Stimulated activated CD8-positive, alpha-beta memory T cell treated with anti-CD3 and anti-CD28 coated beads, Interleukin-12 subunit alpha, Interleukin-12 subunit beta, amount 100 ng/mL, for 4 hours (primary cell): ENCODE results near the gene KLHL30.

ENCODE experiments used
- DNase-seq: peaks from one replicate; pipeline ENCODE4 v3.0.0-alpha.2; 2020; ENCODE audit warnings: low read depth

Gene KLHL30

DNA sequence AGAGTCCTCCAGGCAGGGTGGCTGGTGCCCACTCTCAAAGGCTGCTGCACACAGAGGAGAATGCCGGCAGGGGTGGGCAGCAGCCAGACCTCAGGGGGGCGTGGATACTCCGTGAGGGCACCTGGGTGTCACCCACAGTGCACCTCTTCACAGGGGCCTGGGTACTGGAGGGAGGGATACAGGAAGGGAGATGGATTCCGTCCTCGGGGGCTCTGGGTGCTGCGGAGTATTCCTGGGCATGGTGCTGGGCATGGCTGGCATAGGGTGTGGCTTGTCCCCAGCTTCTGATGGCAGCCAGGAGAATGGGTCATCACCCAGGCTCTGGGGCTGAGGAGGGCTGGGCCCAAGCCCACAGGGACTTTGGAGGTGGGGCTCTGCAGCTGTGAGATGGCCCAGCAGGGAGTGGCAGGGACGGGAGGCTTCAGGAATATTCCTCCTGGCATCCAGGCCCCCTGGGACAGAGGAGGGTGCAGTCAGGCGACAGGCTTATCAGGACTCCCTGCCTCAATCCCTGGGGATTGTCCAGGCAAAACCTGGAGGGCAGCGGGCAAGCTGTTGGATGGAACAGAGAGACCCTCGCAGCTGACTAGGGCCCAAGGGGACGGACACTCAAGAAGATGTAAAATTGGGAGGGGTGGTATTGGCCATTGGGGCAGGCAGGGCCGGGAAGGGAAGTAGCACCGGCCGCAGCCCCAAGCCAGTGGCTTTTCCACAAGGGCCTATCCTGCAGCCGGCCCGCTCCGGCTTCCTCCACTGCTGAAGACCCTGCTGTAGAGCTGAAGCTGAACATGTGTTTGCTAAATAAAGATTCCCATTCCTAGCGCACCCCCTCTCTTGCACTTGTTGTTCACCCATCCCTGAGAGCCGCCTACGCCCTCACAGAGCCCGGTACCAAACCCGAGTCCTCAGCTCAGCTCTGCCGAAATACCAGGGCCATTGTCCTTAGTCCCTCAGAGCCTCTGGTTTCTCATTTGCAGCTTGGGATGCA is 5.7 kb upstream of the KLHL30 start:
- no peak for DNase-seq

DNA sequence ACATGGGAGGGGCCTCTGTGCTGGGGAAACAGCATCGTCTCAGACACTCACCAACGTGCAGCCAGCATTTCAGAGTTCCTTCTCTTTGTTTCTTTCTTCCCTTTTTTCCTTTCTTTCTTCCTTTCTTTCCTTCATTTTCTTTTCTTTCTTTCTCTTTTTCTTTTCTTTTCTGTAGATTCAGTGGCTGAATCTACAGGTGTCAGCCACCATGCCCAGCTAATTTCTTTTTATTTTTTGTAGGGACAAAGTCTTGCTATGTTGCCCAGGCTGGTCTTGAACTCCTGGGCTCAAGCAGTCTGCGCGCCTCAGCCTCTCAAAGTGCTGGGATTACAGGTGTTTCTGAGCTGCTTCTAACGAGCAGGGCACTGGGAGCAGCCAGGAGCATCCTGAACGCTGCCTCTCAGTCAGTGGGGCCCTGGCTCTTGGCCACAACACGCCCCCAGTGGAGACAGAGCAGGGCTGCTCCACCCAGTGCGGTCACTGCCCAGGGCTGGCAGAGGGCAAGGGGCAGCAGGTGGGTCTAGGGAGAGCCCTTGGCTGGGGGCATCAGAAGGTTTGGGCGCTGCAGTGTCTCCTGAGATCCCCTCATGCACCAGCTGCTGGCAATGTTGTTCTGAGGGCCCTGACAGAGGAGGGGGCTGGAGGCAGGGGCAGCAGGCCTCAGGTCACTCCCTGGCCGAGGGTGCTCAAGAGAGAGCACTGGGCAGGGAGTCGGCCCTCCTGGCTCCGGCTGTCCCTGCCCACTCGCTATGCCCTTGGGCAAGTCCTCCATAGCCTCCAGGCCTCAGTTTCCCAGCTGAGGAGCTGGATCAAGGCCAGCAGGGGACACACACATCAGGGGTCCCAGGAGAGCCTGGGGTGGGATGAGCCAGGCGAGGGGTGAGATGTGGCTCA is 4.7 kb upstream of the KLHL30 start:
- no peak for DNase-seq

DNA sequence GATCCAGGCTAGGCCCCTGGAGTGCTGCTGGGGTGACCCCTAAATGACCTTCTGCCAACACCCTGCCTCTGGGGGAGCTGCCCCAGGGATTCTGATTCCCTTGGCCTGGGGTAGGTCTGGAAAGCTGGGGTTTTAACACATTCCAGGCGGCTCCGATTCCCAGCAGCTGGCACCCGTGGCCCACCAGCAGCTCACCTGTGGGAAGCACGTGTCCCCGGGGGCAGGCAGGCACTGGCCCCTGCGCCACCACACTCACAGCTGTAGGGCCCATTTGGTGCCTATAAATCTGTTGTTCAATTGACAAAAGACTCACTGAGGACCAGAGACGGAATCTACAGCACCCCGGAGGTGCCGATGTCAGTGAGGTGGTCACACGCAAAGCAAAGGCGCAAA is 4.1 kb upstream of the KLHL30 start:
- no peak for DNase-seq

DNA sequence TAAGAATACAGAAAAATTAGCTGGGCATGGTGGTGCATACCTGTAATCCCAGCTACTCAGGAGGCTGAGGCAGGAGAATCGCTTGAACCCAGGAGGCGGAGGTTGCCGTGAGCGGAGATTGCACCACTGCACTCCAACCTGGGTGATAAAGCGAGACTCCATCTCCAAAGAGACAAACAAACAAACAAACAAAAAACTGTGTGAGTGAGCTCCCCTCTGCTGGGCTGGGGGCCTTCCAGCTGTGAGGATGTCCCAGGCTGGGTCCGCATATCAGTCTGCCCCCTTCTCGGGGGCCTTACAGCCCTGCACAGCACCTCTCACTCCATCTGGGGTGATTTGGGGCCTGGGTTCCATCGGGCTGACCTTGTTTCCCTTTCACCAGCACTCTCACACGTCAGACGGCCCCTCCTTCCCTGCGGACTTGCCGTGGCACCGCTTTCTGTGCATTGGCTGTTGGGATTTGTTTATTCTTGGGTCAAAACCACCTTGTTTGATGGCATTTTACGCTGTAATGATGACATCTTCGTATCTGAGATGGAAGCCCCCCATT is 2.8 kb upstream of the KLHL30 start:
- no peak for DNase-seq

DNA sequence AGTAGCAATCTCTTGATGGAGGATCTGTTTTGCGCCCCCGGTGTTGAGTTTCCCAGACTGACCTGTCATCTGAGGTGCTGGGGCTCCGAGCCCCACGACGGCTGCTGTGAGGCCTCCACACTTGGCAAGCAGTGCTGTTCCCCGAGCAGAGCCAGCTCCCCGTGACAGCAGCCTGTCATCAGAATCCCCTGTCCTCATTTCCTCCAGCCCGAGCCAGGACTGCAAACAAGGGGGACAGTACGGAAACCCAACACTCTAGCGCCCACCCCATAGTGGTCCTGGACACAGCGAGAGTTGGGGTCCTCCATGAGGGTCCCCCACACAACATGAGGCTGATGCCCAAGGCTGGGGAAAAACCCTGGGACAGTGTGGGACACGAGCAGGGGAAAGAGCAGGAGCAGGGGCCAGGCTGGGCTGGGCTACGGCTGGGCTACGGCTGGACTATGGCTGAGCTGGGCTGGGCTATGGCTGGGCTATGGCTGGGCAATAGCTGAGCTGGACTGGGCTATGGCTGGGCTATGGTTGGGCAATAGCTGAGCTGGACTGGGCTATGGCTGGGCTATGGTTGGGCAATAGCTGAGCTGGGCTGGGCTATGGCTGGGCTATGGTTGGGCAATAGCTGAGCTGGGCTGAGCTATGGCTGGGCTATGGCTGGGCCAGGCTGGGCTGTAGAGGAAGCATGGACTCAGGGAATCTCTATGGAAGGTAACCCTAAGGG is 1.5 kb upstream of the KLHL30 start:
- DNase-seq: no peak

DNA sequence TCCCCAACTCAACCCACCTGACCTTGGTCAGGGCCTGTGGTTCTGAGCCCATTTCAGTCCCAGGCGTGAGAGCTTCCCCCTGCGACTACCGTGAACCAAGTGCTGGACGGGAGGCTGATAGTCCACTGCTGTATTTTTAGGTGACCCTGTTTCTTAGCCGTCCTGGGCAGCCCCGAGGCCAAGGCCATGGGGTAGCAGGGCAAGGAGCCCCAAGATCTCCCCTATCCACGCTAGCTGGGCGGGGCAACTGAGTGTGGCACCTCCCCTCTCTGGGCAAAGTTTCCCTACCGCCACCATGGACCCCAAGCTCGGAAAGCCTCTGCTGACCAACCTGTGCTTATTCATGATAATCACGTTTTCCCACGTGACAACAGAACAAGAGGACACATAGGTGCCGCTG is 583 bp upstream of the KLHL30 start:
- DNase-seq: no peak

DNA sequence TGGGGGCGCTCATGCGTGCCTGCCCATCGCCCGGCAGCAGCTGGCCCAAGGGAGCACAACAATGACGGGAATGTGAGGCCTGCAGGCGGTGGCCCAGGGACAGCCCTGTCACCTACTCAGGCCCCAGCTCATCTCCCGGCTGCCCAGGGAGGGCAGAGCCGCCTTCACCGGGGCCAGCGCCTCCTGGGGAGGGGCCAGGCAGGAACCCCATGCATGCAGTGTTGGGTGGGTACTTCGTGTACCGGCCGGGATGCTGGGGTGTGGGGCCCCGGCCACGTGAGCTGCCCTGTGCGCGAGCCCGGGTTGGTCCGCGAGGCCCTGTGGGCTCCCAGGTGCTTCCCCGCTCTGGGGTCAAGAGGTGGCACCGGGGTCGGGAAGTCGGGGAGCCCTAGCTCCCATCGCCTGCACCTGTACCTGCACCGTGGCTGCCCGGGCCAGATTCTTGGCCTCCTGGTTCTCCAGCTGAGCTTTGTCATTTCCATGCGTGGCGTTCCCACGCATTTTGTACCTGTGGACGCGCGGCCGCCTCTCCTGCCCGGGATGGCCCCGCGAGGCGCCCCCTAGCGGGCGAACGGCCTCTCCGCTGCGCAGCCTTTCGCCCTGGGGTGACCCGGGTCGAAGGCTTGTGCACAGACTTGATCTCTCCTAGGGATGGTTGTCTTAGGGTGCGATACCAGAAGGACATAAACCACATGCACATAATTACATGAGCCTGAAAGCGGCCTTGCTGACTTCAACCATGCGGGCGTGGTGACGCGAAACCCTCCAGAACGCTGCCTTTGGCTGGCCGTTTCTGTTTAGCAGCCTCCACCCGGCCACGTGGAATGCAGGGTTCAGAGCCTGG is 950 bp downstream of the KLHL30 start:
- no peak for DNase-seq

DNA sequence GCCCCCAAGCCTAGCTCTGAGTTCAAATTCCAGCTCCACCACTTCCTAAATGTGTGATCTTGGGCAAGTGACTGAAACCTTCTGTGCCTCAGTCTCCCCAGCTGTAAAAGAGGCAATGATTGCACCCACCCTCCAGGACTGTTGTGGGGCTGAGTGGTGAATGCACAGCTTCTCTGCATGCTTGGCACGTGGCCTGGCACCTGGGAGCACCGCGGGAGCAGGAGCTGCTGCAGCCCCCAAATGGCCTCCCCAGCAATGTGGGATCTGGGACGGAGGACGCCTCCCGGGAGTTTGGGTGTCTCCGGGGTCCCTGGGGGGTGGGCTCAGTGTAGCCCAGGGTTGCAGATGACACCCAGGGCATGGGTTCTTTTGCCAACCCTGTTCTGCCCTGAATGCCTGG is 1.6 kb downstream of the KLHL30 start:
- no peak for DNase-seq

DNA sequence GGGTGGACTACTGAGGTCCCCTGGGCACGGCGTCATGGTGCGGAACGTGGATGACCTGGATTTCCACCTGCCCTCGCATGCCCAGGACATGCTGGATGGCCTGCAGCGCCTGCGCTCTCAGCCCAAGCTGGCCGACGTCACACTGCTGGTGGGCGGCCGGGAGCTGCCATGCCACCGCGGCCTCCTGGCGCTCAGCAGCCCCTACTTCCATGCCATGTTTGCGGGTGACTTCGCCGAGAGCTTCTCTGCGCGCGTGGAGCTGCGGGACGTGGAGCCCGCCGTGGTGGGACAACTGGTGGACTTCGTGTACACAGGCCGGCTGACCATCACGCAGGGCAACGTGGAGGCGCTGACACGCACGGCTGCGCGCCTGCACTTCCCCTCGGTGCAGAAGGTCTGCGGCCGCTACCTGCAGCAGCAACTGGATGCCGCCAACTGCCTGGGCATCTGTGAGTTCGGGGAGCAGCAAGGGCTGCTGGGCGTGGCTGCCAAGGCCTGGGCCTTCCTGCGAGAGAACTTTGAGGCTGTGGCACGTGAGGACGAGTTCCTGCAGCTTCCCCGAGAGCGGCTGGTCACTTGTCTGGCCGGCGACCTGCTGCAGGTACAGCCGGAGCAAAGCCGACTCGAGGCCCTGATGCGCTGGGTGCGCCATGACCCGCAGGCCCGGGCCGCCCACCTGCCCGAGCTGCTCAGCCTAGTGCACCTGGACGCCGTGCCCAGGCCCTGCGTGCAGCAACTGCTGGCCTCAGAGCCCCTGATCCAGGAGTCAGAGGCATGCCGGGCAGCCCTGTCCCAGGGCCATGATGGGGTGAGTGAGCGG is 2.5 kb downstream of the KLHL30 start:
- DNase-seq: no peak

DNA sequence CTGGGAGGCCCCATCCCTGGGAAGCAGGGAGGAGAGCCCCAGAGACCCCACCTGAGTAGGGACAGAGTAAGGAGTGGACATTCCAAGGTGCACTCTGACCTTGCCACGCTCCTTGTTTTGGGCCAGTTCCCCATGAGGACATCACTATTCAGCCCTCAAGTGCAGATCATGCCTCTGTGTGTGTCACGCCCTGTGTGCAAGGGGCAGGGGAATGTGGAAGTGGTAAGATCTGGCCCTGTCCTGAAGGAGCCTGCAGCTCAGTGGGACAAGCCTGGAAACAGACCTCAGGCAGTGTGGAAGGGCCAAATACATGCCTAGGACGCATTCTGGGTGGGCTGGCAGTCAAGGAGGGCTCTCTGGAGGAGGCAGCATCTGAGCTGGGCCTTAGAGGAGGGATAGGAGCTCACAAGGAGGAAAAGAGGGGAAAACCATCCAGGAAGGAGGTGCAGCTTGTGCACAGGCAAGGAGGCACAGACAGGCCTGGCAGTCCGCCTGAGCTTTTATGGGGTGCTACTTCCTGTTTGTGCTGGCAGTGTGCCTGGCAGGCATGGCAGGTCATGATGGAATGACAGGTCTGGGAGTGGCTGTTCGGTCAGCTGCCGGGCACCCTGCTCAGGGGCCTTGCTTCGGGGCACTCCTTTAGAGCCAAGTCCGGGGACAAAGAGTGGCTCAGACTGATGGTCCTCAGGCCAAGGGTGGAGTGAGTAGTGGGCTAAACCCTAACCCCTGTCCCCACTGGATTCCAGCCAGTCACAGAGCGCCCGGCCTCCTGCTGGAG is 3.3 kb downstream of the KLHL30 start:
- no peak for DNase-seq

DNA sequence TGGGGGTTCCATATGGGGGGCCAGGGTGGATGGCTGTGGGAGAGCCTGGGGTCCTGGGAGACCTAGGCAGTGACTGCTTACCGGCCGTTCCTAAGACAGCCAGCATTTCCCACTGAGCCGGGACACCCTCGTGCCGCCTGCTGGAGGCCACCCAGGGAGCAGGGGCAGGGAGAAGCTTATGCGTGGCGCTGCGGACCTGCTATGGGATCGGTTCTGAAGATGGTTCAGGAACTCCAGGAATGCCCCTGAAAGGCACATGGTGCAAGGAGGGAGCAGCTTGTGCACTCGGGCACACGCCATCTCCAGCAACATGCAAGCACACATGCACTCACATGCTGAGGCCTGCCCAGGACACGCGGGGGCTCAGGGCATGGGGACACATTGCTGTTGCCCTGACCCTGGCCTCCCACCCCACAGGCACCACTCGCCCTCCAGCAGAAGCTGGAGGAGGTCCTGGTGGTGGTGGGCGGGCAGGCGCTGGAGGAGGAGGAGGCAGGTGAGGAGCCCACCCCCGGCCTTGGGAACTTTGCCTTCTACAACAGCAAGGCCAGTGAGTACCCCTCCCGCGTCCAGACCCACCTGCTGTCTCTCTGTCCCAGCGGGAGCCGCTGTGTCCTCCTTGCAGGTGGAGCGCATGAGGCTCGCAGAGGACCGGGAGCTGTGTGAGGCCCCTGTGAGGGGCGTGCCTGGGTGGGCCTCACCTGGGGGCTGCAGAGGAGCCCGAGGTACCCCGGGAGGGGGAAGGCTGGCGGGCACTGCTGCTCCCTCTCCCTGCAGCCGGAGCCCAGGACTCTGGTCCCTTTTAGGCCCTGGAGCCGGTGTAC is 4.1 kb downstream of the KLHL30 start:
- no peak for DNase-seq

DNA sequence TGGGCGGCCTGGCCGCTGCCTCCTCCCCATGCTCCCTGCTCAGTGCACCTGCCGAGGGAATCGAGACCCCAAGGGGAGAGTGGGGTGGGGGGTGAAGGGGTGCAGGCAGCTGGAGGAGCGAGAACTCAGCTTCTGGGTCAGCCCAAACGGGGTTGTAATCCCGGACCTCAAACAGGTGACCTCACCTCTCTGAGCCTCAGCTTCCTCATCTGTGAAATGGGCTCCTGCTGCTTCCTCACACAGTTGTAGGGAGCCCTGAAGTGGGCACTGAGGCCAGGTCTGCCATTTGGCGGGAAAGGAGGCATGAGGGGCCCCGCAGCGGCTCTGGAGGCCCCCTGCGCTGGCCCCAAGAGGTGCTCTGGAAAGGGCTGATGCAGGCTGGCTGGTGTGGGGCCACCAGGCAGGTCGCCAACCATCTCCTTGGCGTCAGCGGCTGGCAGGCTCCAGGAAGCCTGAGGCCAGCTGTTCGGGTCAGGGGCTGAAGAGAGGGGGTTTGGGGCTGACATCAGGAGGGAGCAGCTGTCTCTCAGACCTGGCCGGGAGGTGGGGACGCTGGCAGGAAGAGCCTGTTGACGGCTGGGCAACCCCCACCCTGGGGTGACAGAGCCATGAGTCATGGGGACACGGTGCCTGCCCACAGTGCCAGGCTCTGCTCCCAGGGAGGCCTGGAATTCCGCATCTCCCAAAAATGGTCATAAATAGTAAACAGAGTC is 4.9 kb downstream of the KLHL30 start:
- DNase-seq: no peak

DNA sequence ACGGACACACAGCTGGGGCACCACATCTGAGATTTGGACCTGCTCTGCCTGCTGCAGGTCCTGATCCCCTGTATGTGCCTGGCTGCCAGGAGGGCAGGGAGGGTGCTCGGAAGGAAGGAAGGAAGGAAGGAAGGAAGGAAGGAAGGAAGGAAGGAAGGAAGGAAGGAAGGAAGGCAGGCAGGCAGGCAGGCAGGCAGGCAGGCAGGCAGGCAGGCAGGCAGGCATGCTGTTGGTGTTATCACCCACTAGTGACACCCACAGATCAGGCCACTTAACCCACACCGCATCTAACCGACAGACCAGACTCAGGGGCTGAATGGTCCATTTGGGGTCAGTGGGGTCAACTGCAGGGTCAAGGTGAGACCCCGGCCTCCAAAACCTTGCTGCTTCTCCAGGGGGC is 5.8 kb downstream of the KLHL30 start:
- DNase-seq: no peak

DNA sequence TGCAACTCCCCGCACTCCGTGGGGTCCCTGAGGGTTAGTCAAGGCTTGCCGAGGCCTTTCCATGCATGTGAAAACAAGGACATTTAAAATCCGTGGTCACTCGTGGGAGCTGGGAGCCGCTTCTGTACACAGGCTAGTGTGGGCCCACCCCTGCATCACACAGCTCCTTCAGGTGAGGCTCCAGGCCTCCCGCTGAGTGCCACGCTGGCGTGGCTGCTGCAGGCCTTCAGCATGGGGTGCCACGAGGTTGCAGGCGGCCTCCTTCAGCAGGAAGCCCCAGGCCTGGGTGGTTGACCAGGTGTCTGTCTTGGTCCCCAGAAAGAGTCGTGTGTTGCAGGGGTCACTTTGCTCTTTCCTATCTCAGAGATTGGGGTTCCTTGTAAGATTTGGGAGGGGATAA is 6.6 kb downstream of the KLHL30 start:
- no peak for DNase-seq

DNA sequence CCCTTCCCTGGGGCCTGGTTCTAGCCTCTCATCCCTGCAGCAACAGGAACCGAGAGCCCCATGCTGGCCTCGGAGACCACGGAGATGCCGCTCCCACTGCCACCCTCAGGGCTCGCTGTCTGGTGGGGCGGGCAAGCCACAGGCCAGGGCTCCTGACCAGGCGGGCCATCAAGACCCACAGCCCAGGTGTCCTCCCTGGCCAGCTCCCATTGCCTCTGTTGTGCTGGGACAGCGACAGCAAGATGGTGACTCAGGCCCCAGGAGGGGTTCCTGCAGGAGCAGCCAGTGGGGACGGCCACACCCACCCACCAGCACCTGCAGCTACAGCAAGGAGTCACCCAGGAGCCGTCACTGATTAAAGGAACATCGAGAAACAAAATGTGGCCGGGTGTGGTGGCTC is 7.4 kb downstream of the KLHL30 start:
- DNase-seq: no peak

DNA sequence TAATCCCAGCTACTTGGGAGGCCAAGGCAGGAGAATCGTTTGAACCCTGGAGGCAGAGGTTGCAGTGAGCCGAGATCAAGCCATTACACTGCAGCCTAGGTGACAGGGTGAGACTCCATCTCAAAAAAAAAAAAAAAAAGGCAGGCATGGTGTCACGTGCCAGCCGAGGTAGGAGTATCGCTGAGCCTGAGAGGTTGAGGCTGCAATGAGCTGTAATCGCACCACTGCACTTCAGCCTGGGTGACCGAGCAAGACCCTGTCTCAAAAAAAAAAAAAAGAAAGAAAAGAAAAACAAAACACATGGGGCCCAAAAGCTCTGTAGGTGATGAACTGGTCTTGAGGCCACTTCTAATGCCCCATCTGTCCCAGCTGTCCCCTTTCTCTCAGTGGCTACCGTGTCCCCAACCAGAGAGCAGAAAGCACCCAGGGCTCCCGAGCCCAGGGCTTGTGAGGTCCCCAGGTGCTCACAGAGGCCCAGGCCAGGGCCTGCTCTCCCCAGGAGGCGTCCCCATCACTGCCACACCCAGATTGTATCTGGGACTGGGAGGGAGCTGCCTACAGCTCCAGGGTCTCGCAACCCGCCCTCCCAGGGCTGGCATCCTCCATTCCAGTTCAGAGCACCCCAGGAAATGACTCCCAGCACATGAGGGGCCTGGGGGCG is 8.5 kb downstream of the KLHL30 start:
- no peak for DNase-seq

DNA sequence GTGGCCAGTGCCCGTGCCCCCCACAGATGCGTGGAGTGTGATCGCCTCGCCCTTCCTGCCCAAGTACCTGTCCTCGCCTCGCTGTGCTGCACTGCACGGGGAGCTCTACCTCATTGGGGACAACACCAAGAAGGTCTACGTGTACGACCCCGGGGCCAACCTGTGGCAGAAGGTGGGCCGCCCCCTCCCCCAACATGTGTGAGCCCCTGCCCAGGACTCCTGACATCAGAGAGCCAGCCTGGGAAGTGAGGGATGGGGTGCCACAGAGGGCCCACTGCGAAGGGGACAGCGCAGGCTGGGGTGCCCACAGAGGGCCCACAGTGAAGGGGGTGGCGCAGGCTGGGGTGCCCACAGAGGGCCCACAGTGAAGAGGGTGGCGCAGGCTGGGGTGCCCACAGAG is 10.5 kb downstream of the KLHL30 start:
- no peak for DNase-seq
